TTC549 (cell line): ENCODE measurements around the gene UGCG.
"Not testable (repeated sequence)": the region's sequence is repeated elsewhere in the genome, so short reads cannot be mapped to it uniquely, and the experiment has no call there.

Experiments used
- FAIRE-seq: peaks from 2 replicates; lab custom pipeline; 2012; peaks lifted over from hg19 to GRCh38; lab: Jason Lieb, UNC

UGCG gene

GRCh38 chr9:111955048-111955447 lies 58.4 kb downstream of the UGCG start:
- no peak for FAIRE-seq

- no peak for FAIRE-seq
Observed at GRCh38 chr9:111957856-111958631, 61.4 kb downstream of the UGCG start.

GRCh38 chr9:111959468-111960359 lies 63.1 kb downstream of the UGCG start:
- FAIRE-seq = no peak

- FAIRE-seq = not testable (repeated sequence)
Observed at GRCh38 chr9:111960485-111960884, 63.9 kb downstream of the UGCG start.

- no peak for FAIRE-seq
Observed at GRCh38 chr9:111961009-111961408, 64.4 kb downstream of the UGCG start.

- FAIRE-seq = no peak
Observed at GRCh38 chr9:111961575-111961974, 65.0 kb downstream of the UGCG start.

GRCh38 chr9:111962021-111962420 lies 65.4 kb downstream of the UGCG start:
- FAIRE-seq = no peak

GRCh38 chr9:111963995-111964394 lies 67.4 kb downstream of the UGCG start:
- no peak for FAIRE-seq

- no peak for FAIRE-seq
Observed at GRCh38 chr9:111965566-111966019, 69.0 kb downstream of the UGCG start.

GRCh38 chr9:111966124-111966723 lies 69.6 kb downstream of the UGCG start:
- FAIRE-seq = no peak

- FAIRE-seq = no peak
Observed at GRCh38 chr9:111966861-111967291, 70.3 kb downstream of the UGCG start.

GRCh38 chr9:111967621-111968020 lies 71.0 kb downstream of the UGCG start:
- FAIRE-seq = no peak

GRCh38 chr9:111969061-111969460 lies 72.4 kb downstream of the UGCG start:
- FAIRE-seq = no peak

- FAIRE-seq = no peak
Observed at GRCh38 chr9:111969622-111970021, 73.0 kb downstream of the UGCG start.

- FAIRE-seq = no peak
Observed at GRCh38 chr9:111970827-111971226, 74.2 kb downstream of the UGCG start.

- no peak for FAIRE-seq
Observed at GRCh38 chr9:111974092-111974681, 77.6 kb downstream of the UGCG start.

- FAIRE-seq = no peak
Observed at GRCh38 chr9:111975709-111976108, 79.1 kb downstream of the UGCG start.

GRCh38 chr9:111978616-111979015 lies 82.0 kb downstream of the UGCG start:
- no peak for FAIRE-seq

- FAIRE-seq = no peak
Observed at GRCh38 chr9:111979561-111979960, 82.9 kb downstream of the UGCG start.

GRCh38 chr9:111980398-111980797 lies 83.8 kb downstream of the UGCG start:
- FAIRE-seq = no peak

- FAIRE-seq = no peak
Observed at GRCh38 chr9:111983484-111983908, 86.9 kb downstream of the UGCG start.

GRCh38 chr9:111984086-111984802 lies 87.6 kb downstream of the UGCG start:
- no peak for FAIRE-seq
